GM12878 (cell line): ENCODE measurements around the gene MCMBP. TPM values are rescaled to one million over a fixed set of nuclear protein-coding genes. Genes with fewer than 3 reads are reported as not detected.
A peak's percentile ranks its signal among the peaks of the same experiment; 100 is the strongest.

Source experiments
- ATAC-seq: fragments of 200-7000 bp; cut with Tn5 transposase; 3 replicates; pipeline ENCODE4 v1.9.1; 2020; ENCODE audit warnings: mild to moderate bottlenecking, moderate library complexity
- BruUV-seq: library from RNA; stranded (reverse); fragments of 400-500 nt; replicated peaks from 2 replicates; lab custom pipeline; 2021; lab: Mats Ljungman, UMichigan
- CTCF ChIA-PET: fragments of 300-600 bp; sonication (Branson Sonifier 250); formaldehyde crosslinking; extraction: SDS; loops from one replicate; lab custom pipeline; 2021; ENCODE audit warnings: inconsistent platforms; lab: Yijun Ruan, JAX
- POLR2A ChIA-PET: fragments of 350-600 bp; formaldehyde crosslinking; extraction: SDS; loops from one replicate; lab custom pipeline; 2021; ENCODE audit warnings: inconsistent platforms; lab: Charles Lee
- RAD21 ChIA-PET: fragments of 300-600 bp; sonication (Branson Sonifier 250); formaldehyde crosslinking; loops from one replicate; lab custom pipeline; 2023; ENCODE audit warnings: antibody characterized with exemption; ENCODE audit not compliant: unreplicated experiment; lab: Charles Lee
- SMC1A ChIA-PET: fragments of 300-600 bp; sonication (Branson Sonifier 250); formaldehyde crosslinking; loops from one replicate; lab custom pipeline; 2023; ENCODE audit not compliant: unreplicated experiment, uncharacterized antibody; lab: Charles Lee
- DNase-seq: peaks from one replicate; pipeline ENCODE4 v3.0.0-alpha.2; 2011; ENCODE audit warnings: low read depth, low spot score
- FAIRE-seq: peaks from 3 replicates; lab custom pipeline; 2011; peaks lifted over from hg19 to GRCh38; lab: Jason Lieb, UNC
- H2AFZ ChIP-seq: 2 replicates; pipeline ENCODE4 v1.6.0; 2011; ENCODE audit warnings: low read depth, low read length, control low read depth; ENCODE audit not compliant: control insufficient read depth
- H3K27ac ChIP-seq: 2 replicates; pipeline ENCODE4 v1.5.1; 2011; ENCODE audit warnings: control low read depth; ENCODE audit not compliant: control insufficient read depth, insufficient read depth
- H3K27me3 ChIP-seq, 2 experiments: replicated peaks in 1 of 2; 2 replicates each; pipeline versions ENCODE4 v1.6.0 to v1.6.1; 2011; ENCODE audit warnings: low read length in 1 of 2; ENCODE audit not compliant: control insufficient read depth in 2 of 2, insufficient read depth in 2 of 2
- H3K36me3 ChIP-seq, 2 experiments: 2 replicates each; pipeline ENCODE4 v1.5.1; 2011; ENCODE audit warnings: low read length in 1 of 2; ENCODE audit not compliant: control insufficient read depth in 2 of 2, insufficient read depth in 2 of 2
- H3K4me1 ChIP-seq: 2 replicates; pipeline ENCODE4 v1.6.1; 2011; ENCODE audit warnings: mild to moderate bottlenecking, low read length, moderate library complexity, mixed read lengths; ENCODE audit not compliant: control insufficient read depth, insufficient read depth
- H3K4me2 ChIP-seq: 2 replicates; pipeline ENCODE4 v1.6.0; 2011; ENCODE audit warnings: control low read depth; ENCODE audit not compliant: control insufficient read depth, insufficient read depth
- H3K4me3 ChIP-seq: fragments of 200-600 bp; sonication (generic); 2 replicates; pipeline ENCODE4 v1.5.1; 2016
- H3K79me2 ChIP-seq: 2 replicates; pipeline ENCODE4 v1.6.0; 2011; ENCODE audit warnings: low read length; ENCODE audit not compliant: control insufficient read depth, insufficient read depth
- H3K9ac ChIP-seq: 2 replicates; pipeline ENCODE4 v1.8.0; 2011; ENCODE audit warnings: low read length, control low read depth, mixed read lengths; ENCODE audit not compliant: control insufficient read depth, insufficient read depth
- H3K9me3 ChIP-seq: replicated peaks from 3 replicates; pipeline ENCODE4 v1.5.1; 2011; ENCODE audit warnings: mild to moderate bottlenecking, low read length; ENCODE audit not compliant: control insufficient read depth, insufficient read depth
- H4K20me1 ChIP-seq: 2 replicates; pipeline ENCODE4 v1.6.0; 2011; ENCODE audit not compliant: control insufficient read depth, insufficient read depth
- ATF7 ChIP-seq: fragments of 450-650 bp; IDR thresholded peaks from 2 replicates; pipeline ENCODE4 v1.6.1; 2016; ENCODE audit warnings: low read depth, mild to moderate bottlenecking
- BCL3 ChIP-seq: IDR thresholded peaks from 2 replicates; pipeline ENCODE4 v1.6.1; 2011; ENCODE audit warnings: borderline replicate concordance, low read depth, mild to moderate bottlenecking, moderate library complexity, low read length; ENCODE audit not compliant: insufficient read depth, poor library complexity, severe bottlenecking
- HDGF ChIP-seq: fragments of 450-650 bp; IDR thresholded peaks from 2 replicates; pipeline ENCODE4 v1.6.1; 2016; ENCODE audit warnings: antibody characterized with exemption
- KLF5 ChIP-seq: fragments of 450-650 bp; IDR thresholded peaks from 2 replicates; pipeline ENCODE4 v1.6.1; 2014; ENCODE audit warnings: mild to moderate bottlenecking; ENCODE audit not compliant: partially characterized antibody
- POLR2AphosphoS5 ChIP-seq: IDR thresholded peaks from 2 replicates; pipeline ENCODE4 v1.6.1; 2011; ENCODE audit warnings: mild to moderate bottlenecking, low read length, inconsistent platforms
- SRF ChIP-seq, 2 experiments: IDR thresholded peaks; 2 replicates each; pipeline ENCODE4 v1.6.1; 2011; ENCODE audit warnings: low read depth in 2 of 2, low read length in 2 of 2, mild to moderate bottlenecking in 1 of 2, moderate library complexity in 1 of 2
- ZNF687 ChIP-seq: fragments of 450-650 bp; IDR thresholded peaks from 2 replicates; pipeline ENCODE4 v1.6.1; 2017; ENCODE audit warnings: mild to moderate bottlenecking, moderate library complexity
- WGBS: methylation state at CpG from one replicate; pipeline ENCODE4 v1.1.6; 2016; ENCODE audit warnings: low lambda C conversion rate; ENCODE audit not compliant: insufficient replicate concordance, insufficient coverage; ENCODE audit errors: missing lambda C conversion rate; 5-methylcytosine and 5-hydroxymethylcytosine counted together
- in situ Hi-C: fragments of 300-500 bp; cut with MboI; formaldehyde crosslinking; loops from 9 replicates; pipeline ENCODE4 v1.14.3; 2018; ENCODE audit warnings: mixed read lengths
- intact Hi-C: fragments of 100-400 bp; cut with micrococcal nuclease; formaldehyde crosslinking; loops from one replicate; pipeline ENCODE4 v1.14.2; 2022; ENCODE audit not compliant: unreplicated experiment
- polyA plus RNA-seq, 11 experiments: library from polyadenylated mRNA; depleted of rRNA in 4 of 11; unstranded in 6 of 11; stranded (reverse) in 5 of 11; fragments of >200 nt; fragmentation: Nextera tagmentation in 4 of 11; fragmentation: Illumina TruSeq in 1 of 11; extraction: Ambion mirVana in 4 of 11; extraction: Trizol in 1 of 11; gene quantifications; 1 replicate in 1 of 11; 2 replicates in 10 of 11; pipeline versions ENCODE4 v1.2.1 to v1.2.3, GENCODE V29; 2011 to 2016; ENCODE audit warnings: inconsistent platforms in 2 of 11, missing spikeins in 2 of 11, low read depth in 1 of 11
- total RNA-seq, 4 experiments: library from RNA; depleted of rRNA in 3 of 4; stranded (reverse); fragments of >200 nt in 3 of 4; fragmentation: Illumina TruSeq in 1 of 4; extraction: Trizol in 1 of 4; gene quantifications; 2 replicates each; pipeline versions ENCODE4 v1.2.1 to v1.2.3, GENCODE V29; 2013 to 2021

The MCMBP gene
- total and polyA plus RNA-seq, 10 of the 15 experiments (the other 5 are each of a cell fraction or from before 2014, with no cell fraction given), result 7.6 to 93.1 (median 75.7) TPM

- H3K9me3 ChIP-seq, result no peaks in the 10 kb centered on the region
- TF ChIP-seq SRF (IDR thresholded peaks at IDR 0.05; ENCODE audit: low read depth in 2 of 2, low read length in 2 of 2), result no peak
- TF ChIP-seq POLR2AphosphoS5, result 0 out of 2 replicates have a peak, but pooled peaks have one; percentile 21
- TF ChIP-seq HDGF, result no peak
- TF ChIP-seq BCL3, result peak; percentile 4
- no peak for TF ChIP-seq ATF7
- no peak for TF ChIP-seq KLF5
- TF ChIP-seq ZNF687, result no peak
- intact Hi-C loops, result no loop called here
- no peaks in the 10 kb centered on the region for H3K27me3 ChIP-seq
- FAIRE-seq (no peak), DNase-seq (no peak), ATAC-seq (no peak)
- TSS peak; percentile 14 for BruUV-seq
- ChIA-PET POLR2A (no interaction called here), RAD21 (no interaction called here), CTCF (interaction anchor here (1.5 kb wide), 1 partner anchor 10 kb away, joined by 6 read pairs; no protein-coding TSS in a partner anchor), SMC1A (no interaction called here)
- WGBS, result 89% methylated on average over 6 of the region's 6 CpGs
- no peaks in the 10 kb centered on the region for H3K79me2 ChIP-seq
- no peaks in the 10 kb centered on the region for H3K4me1 ChIP-seq
- in situ Hi-C loops, result no loop called here
- peaks cover 6 to 16% of the 10 kb centered on the region in 2 experiments for H3K36me3 ChIP-seq
- no peak overlapping the region for H3K27ac ChIP-seq
- H4K20me1 ChIP-seq, result no peaks in the 10 kb centered on the region
- H2AFZ ChIP-seq, result no peak overlapping the region
- no peak overlapping the region for H3K4me3 ChIP-seq
- H3K9ac ChIP-seq, result no peak overlapping the region
- H3K4me2 ChIP-seq, result no peak overlapping the region
Measured at GRCh38 chr10:119826771-119827170, 45.9 kb downstream of the MCMBP start.
